ENCODE data around the gene TRIM69.
"Not testable (repeated sequence)": the region's sequence is repeated elsewhere in the genome, so short reads cannot be mapped to it uniquely, and the experiment has no call there.

The TRIM69 gene

DNA sequence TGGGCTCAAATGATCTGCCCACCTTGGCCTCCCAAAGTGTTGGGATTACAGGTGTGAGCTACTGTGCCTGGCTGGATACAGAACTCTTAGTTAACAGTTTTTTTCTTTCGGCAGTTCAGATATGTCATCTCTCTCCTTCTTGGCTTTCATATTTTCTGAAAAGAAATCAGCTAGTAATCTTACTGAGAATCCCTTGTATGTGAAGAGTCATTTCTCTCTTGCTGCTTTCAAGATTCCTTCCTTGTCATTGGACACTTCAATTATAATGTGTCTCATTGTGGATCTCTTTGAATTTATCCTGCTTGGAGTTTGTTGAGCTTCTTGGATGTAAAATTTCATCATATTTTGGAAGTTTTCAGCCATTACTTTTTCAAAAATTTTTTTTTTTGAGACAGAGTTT is 17.0 kb downstream of the TRIM69 start:
- no peak for DNase-seq

GRCh38 chr15:44763187-44763586 is 26.9 kb downstream of the TRIM69 start:
- DNase-seq = no peak

DNA sequence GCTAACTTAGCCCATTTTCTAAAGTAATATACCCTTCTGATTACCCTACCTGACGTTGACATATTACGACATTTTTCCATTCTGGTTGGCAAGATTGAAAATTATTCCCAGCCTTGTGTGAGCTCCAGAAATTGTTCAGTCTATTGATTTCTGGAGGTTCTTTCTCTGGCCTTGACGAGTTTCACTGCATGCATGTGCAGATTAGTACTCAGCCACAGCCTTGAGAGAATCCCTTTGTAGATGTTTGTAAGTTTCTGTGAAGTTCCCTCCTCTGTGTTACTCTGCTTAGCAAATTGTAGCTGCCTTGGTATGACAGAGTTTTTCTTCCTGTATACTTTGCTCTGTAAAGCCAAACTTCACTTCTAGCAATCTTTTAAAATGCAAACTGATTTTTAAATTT is 27.5 kb downstream of the TRIM69 start:
- DNase-seq = no peak

DNA sequence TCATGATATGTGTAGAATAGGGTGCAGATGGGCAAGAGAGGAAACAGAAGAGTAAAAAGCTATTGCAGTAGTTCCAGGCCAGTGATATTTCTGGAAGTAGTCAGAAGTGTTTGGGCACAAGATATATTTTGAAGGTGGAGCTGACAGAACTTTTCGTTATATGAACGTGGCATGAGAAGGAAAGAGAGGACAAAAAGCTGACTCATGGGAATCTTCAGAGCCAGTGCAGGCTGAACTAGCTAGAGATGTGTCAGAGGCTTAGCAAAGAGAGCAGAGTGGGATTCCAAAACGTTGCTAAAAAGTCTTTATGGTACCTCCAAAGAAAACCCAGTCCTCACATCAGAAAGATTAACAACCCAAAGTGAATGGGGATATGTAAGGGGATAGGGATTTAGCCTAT is 28.7 kb downstream of the TRIM69 start:
- no peak for DNase-seq

- no peak for DNase-seq
Measured at GRCh38 chr15:44769521-44769920, 33.2 kb downstream of the TRIM69 start.

GRCh38 chr15:44770715-44771114 is 34.4 kb downstream of the TRIM69 start:
- DNase-seq = not testable (repeated sequence)

GRCh38 chr15:44775953-44776352 is 39.6 kb downstream of the TRIM69 start:
- DNase-seq = peak; percentile 51

GRCh38 chr15:44779761-44780160 is 43.4 kb downstream of the TRIM69 start:
- no peak for DNase-seq

GRCh38 chr15:44780608-44781007 is 44.3 kb downstream of the TRIM69 start:
- no peak for DNase-seq

GRCh38 chr15:44781128-44781810 is 44.9 kb downstream of the TRIM69 start:
- DNase-seq = no peak

GRCh38 chr15:44782516-44782915 is 46.2 kb downstream of the TRIM69 start:
- no peak for DNase-seq

DNA sequence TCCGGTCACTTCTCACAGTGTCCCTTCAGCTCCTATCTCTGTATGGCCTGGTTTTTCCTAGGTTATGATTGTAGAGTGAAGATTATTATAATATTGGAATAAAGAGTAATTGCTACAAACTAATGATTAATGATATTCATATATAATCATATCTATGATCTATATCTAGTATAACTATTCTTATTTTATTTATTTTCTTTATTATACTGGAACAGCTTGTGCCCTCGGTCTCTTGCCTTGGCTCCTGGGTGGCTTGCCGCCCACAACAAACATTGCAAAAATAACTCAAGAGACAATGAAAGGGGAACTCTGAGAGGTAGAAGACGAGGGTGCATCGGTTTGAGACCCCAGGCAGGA is 48.6 kb downstream of the TRIM69 start:
- DNase-seq = not testable (repeated sequence)

DNA sequence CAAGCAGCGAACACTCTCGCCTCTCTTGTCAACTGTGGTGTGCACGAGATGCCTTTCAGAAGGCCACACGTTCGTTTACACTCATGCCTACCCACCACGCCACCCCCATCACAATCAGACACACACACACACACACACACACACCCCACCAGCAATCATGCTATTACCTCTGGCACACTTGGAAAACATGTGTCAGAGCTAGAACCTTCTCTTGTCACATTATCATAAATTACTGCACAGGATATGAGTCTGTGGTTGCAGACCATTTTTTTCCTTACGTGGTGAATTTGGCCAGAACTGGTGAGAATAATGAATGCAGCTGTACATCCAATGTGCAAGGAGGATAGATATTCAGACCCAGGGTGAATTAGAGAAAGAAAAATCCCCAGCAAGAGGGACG is 52.4 kb downstream of the TRIM69 start:
- DNase-seq = no peak

DNA sequence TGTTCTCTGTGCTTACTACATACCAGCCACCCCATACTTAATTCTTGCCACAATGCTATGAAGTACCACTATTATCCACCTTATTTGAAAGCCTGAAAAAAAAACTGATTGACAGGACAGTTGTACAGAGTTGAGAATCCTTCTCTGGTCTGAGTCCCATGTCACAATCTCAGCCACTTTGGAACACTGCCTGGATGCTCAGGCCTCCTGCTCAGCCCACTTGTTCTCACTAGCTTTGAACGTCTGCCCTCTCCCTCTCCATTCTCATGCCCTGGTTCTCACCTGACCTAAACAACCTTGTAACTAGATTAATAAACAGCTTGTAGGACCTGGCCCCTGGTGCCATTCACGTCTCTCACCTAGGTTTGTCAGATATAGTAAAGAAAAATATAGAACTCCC is 53.9 kb downstream of the TRIM69 start:
- no peak for DNase-seq

DNA sequence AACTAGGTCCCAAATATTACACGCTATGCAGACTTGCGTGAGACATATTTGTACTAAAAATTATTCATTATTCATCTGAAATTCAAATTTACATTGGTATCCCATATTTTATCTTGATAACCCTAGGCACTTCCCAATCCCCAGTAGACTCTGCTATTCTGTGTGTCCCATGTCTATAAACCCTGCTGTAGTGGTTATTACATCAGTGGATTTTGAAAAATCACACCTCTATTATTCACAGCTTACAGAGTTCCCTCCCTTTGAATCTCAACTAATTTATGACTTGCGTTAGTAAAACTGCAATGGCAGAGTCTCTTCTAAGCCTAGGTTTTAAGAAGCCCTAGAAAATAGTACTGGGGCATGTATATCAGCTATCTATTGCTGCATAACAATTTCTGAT is 54.3 kb downstream of the TRIM69 start:
- DNase-seq = no peak

GRCh38 chr15:44792715-44793114 is 56.4 kb downstream of the TRIM69 start:
- DNase-seq = no peak

DNA sequence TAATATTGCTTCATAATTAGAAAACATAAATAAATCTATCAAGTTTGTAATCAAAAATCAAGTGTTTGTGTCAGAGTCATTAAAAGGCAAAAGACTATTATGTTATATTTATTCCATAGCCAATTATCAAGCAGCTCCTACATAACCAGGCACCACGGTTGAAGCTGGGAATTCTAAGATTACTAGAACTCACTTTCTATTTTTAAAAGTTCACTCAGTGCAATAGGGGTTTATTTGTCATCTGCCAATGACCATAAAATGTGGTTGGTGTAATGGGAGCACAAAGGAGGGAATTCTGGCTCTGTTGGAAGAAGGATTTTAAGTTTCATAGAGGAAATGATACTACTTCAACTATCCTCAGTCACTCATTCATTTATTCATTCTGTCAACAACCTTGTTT is 57.7 kb downstream of the TRIM69 start:
- no peak for DNase-seq

DNA sequence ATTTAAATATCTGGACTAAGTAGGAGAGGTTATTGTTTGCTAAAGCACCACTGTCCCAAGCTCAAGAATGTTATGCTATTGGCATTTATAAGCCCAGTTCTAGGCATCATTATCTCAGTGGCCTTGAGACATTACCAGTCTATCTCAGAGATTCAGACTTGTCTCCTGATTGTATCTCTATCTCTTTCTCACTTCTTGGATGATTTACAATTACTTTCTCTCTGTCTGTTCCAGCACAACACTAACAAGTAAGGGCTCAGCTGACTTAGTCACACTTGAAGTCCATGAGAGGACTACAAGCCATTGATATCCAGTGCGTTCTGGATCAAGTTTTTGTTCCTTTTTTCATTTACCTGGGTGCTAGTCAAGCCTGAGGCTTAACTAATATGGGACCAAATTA is 60.2 kb downstream of the TRIM69 start:
- no peak for DNase-seq

GRCh38 chr15:44798826-44799225 is 62.5 kb downstream of the TRIM69 start:
- no peak for DNase-seq

GRCh38 chr15:44801364-44801763 is 65.0 kb downstream of the TRIM69 start:
- DNase-seq = no peak

GRCh38 chr15:44801797-44802196 is 65.5 kb downstream of the TRIM69 start:
- no peak for DNase-seq

GRCh38 chr15:44802336-44802735 is 66.0 kb downstream of the TRIM69 start:
- DNase-seq = no peak

DNA sequence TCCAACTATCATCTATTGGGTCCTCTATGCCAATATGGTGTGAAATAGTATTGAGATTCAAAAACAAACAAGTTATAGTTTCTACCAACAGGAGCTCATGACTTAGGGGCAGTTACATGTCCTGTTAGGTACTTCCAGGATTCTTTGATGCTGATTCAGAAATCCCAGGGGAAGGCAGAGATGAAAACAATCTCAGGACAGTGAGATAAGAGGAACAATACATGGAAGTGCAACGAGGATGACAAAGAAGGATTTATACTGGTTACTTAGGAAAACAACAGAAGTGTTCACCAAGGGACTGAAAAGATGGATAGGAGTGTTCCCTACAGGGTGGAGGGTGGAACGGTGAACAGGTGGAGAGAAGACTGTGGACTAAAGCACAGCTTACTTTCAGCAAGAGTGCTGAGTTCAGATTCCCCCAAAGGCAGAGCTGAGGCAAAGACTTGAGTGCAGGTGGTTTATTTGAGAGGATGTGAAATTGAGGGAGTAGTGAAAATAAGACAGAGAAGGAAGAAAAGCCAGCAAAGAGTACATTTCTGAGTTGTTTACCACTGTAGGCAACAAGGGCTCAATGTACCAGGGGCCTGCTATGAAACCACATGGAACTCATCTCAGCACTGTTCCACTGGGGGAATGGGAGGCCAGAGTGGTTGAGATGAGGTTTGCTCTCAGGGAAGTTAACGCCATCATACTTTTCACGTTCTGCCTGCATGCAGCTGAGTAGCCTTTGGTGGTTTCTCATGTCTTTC is 68.1 kb downstream of the TRIM69 start:
- no peak for DNase-seq

DNA sequence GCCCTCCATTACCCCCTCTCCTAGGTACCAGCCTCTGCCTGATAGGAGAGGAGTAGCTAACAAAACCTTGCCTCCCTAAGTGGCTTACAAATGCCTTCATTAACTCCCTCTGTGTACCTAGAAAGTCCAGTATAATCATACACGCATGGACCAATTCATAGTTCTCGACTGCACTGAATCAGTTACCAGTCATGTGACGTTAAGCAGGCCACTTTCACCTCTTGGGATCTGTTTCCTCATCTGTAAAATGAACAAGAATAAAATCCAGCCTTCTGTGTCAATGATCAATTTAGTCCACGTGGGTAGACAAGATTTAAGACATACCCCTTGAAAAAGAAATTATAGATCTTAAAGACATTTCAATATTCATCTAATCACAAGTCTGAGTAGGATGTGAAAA is 72.2 kb downstream of the TRIM69 start:
- DNase-seq = no peak

DNA sequence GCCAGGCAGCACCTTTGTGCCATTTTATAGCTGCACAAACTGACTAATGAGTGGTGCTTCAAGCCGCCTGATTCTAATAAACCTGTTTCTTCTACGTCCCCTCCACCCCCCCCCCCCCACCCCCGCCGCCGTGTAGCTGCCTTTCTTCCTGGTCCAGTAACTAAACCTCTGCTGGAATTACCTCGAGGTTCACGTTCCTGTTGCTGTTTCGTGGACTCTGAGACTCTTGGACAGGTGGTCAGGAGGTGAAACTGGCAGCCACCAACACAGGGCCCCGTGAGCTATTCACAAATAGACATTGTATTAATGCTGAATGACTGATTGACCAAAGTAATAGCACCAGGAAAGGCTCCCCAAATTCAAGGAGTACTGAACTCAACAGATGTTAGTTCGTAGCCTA is 73.9 kb downstream of the TRIM69 start:
- no peak for DNase-seq
